ENCODE measurements around the gene SLC11A1. TPM values are rescaled to one million over a fixed set of nuclear protein-coding genes. Genes with fewer than 3 reads are reported as not detected.

Gene SLC11A1
- total and polyA plus RNA-seq, 2 experiments from 2014 or later: 0.31 TPM; not detected in 1

- Histone ChIP-seq H3K9me2 (ENCODE audit: insufficient read depth) (no peaks in the 10 kb centered on the region), H3K4me3 (no peak overlapping the region), H3F3A (replicated peaks; ENCODE audit: low read depth) (peaks cover 3% of the 10 kb centered on the region; the same call in 1 of the 2 replicates), H3K27me3 (ENCODE audit: insufficient read depth) (peaks cover 38% of the 10 kb centered on the region), H2AFZ (peak overlapping the region; percentile 59), H3K79me2 (replicated peaks; ENCODE audit: insufficient read depth) (no peaks in the 10 kb centered on the region), H3K36me3 (ENCODE audit: insufficient read depth) (no peaks in the 10 kb centered on the region), H3K4me2 (no peak overlapping the region), H4K20me1 (replicated peaks; ENCODE audit: insufficient read depth) (no peaks in the 10 kb centered on the region), H3K4me1 (ENCODE audit: insufficient read depth) (peaks cover 19% of the 10 kb centered on the region; the same call in 1 of the 2 replicates), H3K27ac (ENCODE audit: low read depth) (no peak overlapping the region)
- H3K36me3 Mint-ChIP-seq (ENCODE audit: low read depth): no peaks in the 10 kb centered on the region
- DNase-seq (ENCODE audit: low spot score): no peak
- peaks cover 27% of the 10 kb centered on the region; the same call in 2 of the 3 replicates for H3K4me1 Mint-ChIP-seq
- ATAC-seq: no peak
- peak overlapping the region; percentile 46; the same call in 2 of the 3 replicates for H3K4me3 Mint-ChIP-seq
- H3K27me3 Mint-ChIP-seq (ENCODE audit: insufficient read depth, low read depth, poor library complexity): peaks cover 53% of the 10 kb centered on the region
- H3K27ac Mint-ChIP-seq: no peak overlapping the region
- no peaks in the 10 kb centered on the region for H3K9me3 Mint-ChIP-seq
- TF ChIP-seq STAT1 (IDR thresholded peaks at IDR 0.05; ENCODE audit: unreplicated experiment) (no peak), EZH2 (IDR thresholded peaks at IDR 0.05; ENCODE audit: low read depth, unreplicated experiment) (no peak), CREB1 (CRISPR knock-in tag; IDR thresholded peaks at IDR 0.05; ENCODE audit: low read depth) (no peak), EZH2phosphoT487 (IDR thresholded peaks at IDR 0.05; ENCODE audit: unreplicated experiment) (no peak), JUNB (IDR thresholded peaks at IDR 0.05; ENCODE audit: unreplicated experiment) (no peak), ZNF331 (CRISPR knock-in tag; IDR thresholded peaks at IDR 0.05; ENCODE audit: low read depth) (no peak), POLR2AphosphoS5 (IDR thresholded peaks at IDR 0.05; ENCODE audit: low read depth) (no peak)
- TF ChIP-seq, protein P1, sequence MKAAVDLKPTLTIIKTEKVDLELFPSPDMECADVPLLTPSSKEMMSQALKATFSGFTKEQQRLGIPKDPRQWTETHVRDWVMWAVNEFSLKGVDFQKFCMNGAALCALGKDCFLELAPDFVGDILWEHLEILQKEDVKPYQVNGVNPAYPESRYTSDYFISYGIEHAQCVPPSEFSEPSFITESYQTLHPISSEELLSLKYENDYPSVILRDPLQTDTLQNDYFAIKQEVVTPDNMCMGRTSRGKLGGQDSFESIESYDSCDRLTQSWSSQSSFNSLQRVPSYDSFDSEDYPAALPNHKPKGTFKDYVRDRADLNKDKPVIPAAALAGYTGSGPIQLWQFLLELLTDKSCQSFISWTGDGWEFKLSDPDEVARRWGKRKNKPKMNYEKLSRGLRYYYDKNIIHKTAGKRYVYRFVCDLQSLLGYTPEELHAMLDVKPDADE (IDR thresholded peaks at IDR 0.05): no peak
- TF ChIP-seq, protein P2, sequence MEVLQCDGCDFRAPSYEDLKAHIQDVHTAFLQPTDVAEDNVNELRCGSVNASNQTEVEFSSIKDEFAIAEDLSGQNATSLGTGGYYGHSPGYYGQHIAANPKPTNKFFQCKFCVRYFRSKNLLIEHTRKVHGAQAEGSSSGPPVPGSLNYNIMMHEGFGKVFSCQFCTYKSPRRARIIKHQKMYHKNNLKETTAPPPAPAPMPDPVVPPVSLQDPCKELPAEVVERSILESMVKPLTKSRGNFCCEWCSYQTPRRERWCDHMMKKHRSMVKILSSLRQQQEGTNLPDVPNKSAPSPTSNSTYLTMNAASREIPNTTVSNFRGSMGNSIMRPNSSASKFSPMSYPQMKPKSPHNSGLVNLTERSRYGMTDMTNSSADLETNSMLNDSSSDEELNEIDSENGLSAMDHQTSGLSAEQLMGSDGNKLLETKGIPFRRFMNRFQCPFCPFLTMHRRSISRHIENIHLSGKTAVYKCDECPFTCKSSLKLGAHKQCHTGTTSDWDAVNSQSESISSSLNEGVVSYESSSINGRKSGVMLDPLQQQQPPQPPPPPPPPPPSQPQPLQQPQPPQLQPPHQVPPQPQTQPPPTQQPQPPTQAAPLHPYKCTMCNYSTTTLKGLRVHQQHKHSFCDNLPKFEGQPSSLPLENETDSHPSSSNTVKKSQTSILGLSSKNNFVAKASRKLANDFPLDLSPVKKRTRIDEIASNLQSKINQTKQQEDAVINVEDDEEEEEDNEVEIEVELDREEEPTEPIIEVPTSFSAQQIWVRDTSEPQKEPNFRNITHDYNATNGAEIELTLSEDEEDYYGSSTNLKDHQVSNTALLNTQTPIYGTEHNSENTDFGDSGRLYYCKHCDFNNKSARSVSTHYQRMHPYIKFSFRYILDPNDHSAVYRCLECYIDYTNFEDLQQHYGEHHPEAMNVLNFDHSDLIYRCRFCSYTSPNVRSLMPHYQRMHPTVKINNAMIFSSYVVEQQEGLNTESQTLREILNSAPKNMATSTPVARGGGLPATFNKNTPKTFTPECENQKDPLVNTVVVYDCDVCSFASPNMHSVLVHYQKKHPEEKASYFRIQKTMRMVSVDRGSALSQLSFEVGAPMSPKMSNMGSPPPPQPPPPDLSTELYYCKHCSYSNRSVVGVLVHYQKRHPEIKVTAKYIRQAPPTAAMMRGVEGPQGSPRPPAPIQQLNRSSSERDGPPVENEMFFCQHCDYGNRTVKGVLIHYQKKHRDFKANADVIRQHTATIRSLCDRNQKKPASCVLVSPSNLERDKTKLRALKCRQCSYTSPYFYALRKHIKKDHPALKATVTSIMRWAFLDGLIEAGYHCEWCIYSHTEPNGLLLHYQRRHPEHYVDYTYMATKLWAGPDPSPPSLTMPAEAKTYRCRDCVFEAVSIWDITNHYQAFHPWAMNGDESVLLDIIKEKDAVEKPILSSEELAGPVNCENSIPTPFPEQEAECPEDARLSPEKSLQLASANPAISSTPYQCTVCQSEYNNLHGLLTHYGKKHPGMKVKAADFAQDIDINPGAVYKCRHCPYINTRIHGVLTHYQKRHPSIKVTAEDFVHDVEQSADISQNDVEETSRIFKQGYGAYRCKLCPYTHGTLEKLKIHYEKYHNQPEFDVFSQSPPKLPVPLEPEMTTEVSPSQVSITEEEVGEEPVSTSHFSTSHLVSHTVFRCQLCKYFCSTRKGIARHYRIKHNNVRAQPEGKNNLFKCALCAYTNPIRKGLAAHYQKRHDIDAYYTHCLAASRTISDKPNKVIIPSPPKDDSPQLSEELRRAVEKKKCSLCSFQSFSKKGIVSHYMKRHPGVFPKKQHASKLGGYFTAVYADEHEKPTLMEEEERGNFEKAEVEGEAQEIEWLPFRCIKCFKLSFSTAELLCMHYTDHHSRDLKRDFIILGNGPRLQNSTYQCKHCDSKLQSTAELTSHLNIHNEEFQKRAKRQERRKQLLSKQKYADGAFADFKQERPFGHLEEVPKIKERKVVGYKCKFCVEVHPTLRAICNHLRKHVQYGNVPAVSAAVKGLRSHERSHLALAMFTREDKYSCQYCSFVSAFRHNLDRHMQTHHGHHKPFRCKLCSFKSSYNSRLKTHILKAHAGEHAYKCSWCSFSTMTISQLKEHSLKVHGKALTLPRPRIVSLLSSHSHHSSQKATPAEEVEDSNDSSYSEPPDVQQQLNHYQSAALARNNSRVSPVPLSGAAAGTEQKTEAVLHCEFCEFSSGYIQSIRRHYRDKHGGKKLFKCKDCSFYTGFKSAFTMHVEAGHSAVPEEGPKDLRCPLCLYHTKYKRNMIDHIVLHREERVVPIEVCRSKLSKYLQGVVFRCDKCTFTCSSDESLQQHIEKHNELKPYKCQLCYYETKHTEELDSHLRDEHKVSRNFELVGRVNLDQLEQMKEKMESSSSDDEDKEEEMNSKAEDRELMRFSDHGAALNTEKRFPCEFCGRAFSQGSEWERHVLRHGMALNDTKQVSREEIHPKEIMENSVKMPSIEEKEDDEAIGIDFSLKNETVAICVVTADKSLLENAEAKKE (CRISPR knock-in tag; IDR thresholded peaks at IDR 0.05): no peak
These were observed 12.4 kb downstream of the SLC11A1 start for GRCh38 chr2:218394298-218395089.

All from GM23338 (cell line).